ENCODE measurements around the gene COL4A5.

COL4A5 gene

DNA sequence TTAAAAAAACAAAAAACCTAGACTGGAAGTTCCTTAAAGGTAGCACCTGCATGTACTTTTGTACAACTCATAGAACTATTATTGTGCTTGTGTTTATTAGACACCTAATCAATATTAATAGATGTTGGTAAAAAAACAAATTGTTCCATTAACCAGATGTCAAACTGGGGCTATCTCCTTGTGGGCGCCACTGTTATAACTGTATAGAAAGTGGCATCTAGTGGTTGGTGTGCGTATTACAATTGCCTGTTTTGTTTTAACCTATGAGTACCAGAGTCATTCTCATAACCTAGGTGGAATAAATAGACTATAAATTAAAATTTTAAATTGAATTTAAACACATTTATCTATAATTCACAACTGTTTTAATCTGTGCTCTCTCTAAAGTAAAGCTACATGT is 97.4 kb downstream of the COL4A5 start:
- Histone ChIP-seq H3K4me1 (ENCODE audit: control insufficient read depth, insufficient read depth, low read length) (no peaks in the 10 kb centered on the region), H3K27ac (ENCODE audit: low read length) (no peak overlapping the region), H3K36me3 (ENCODE audit: control insufficient read depth in 2 of 2, insufficient read depth in 2 of 2, low read length in 2 of 2) (peaks cover 0 to 2% of the 10 kb centered on the region in 2 donors), H3K9me3 (ENCODE audit: control insufficient read depth in 2 of 2, low read length in 2 of 2) (no peaks in the 10 kb centered on the region), H3K4me3 (ENCODE audit: low read length in 2 of 2) (no peak overlapping the region), H3K9ac (ENCODE audit: low read length in 2 of 2) (no peak overlapping the region), H3K27me3 (ENCODE audit: control insufficient read depth in 1 of 2, insufficient read depth in 2 of 2, low read length in 2 of 2) (no peaks in the 10 kb centered on the region)

DNA sequence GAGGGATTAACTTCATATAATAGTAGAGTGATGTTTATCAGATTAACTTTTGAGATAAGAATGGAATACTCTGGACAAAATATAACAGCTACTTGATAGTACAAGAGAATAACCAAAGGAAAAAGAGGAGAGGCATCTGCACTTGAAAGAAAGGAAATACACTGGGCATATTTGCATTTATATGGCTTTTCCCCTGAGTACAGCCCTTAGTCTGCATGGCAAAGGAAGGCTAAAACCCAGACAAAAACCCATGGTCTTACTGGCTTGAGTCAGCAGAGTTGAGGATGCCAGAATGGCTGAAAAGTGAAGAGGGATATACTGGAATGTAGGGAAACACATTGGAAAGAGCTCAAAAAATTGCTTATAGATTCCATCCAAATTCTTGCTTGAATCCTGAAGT is 101.6 kb downstream of the COL4A5 start:
- H3K9ac ChIP-seq (ENCODE audit: low read length in 2 of 2) = no peak overlapping the region
- no peak overlapping the region for H3K4me3 ChIP-seq (ENCODE audit: low read length in 2 of 2)
- no peaks in the 10 kb centered on the region for H3K4me1 ChIP-seq (ENCODE audit: control insufficient read depth, insufficient read depth, low read length)
- no peak overlapping the region for H3K27ac ChIP-seq (ENCODE audit: low read length)
- H3K36me3 ChIP-seq (ENCODE audit: control insufficient read depth in 2 of 2, insufficient read depth in 2 of 2, low read length in 2 of 2) = peaks cover 0 to 2% of the 10 kb centered on the region in 2 donors
- H3K27me3 ChIP-seq (ENCODE audit: control insufficient read depth in 1 of 2, insufficient read depth in 2 of 2, low read length in 2 of 2) = no peaks in the 10 kb centered on the region
- no peaks in the 10 kb centered on the region for H3K9me3 ChIP-seq (ENCODE audit: control insufficient read depth in 2 of 2, low read length in 2 of 2)

DNA sequence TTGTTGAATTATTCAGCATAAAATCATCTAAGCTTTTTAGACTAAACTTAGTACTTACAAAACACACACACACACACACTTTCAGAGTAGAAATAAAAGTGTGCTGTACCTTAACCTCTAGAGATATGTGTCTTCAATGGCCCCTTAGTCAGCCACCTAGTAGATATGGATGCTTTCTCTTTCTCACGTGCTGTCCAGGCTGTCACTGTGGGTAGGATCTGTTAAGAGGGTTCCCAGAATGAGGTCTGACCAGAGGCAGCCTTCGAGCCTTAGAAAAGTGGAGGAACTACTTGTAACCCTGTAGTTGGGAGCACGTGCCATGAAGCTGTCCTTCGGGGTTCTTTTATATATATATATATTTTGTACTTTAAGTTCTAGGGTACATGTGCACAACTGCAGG is 117.9 kb downstream of the COL4A5 start:
- no peaks in the 10 kb centered on the region for H3K4me1 ChIP-seq (ENCODE audit: control insufficient read depth, insufficient read depth, low read length)
- no peaks in the 10 kb centered on the region for H3K36me3 ChIP-seq (ENCODE audit: control insufficient read depth in 2 of 2, insufficient read depth in 2 of 2, low read length in 2 of 2)
- no peaks in the 10 kb centered on the region for H3K9me3 ChIP-seq (ENCODE audit: control insufficient read depth in 2 of 2, low read length in 2 of 2)

DNA sequence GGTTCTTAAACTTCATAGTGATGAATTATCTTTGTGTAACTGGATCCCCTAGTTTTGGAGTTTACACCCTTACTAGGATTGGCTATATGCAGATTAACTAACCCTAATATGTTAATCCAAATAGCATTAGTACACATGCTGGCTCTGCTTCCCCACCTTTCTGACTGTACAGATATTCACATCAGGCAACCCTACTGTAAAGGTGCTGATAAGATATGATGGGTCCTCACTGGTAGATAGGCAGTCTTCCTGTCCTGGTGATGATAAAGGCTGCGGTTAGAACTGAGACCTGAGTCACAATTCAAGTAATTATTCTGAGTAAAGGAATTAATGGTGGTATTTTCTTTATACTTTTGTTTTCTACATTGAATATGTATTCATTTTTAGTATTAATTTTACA is 118.6 kb downstream of the COL4A5 start:
- Histone ChIP-seq H3K9ac (ENCODE audit: low read length in 2 of 2) (no peak overlapping the region), H3K4me1 (ENCODE audit: control insufficient read depth, insufficient read depth, low read length) (no peaks in the 10 kb centered on the region), H3K9me3 (ENCODE audit: control insufficient read depth in 2 of 2, low read length in 2 of 2) (no peaks in the 10 kb centered on the region), H3K27ac (ENCODE audit: low read length) (no peak overlapping the region), H3K4me3 (ENCODE audit: low read length in 2 of 2) (no peak overlapping the region), H3K36me3 (ENCODE audit: control insufficient read depth in 2 of 2, insufficient read depth in 2 of 2, low read length in 2 of 2) (no peaks in the 10 kb centered on the region), H3K27me3 (ENCODE audit: control insufficient read depth in 1 of 2, insufficient read depth in 2 of 2, low read length in 2 of 2) (no peaks in the 10 kb centered on the region)

More for the DNA sequence above, 117.9 kb downstream of the COL4A5 start:
- no peak overlapping the region for H3K27ac ChIP-seq (ENCODE audit: low read length)
- H3K4me3 ChIP-seq (ENCODE audit: low read length in 2 of 2) = no peak overlapping the region
- H3K9ac ChIP-seq (ENCODE audit: low read length in 2 of 2) = no peak overlapping the region
- no peaks in the 10 kb centered on the region for H3K27me3 ChIP-seq (ENCODE audit: control insufficient read depth in 1 of 2, insufficient read depth in 2 of 2, low read length in 2 of 2)

DNA sequence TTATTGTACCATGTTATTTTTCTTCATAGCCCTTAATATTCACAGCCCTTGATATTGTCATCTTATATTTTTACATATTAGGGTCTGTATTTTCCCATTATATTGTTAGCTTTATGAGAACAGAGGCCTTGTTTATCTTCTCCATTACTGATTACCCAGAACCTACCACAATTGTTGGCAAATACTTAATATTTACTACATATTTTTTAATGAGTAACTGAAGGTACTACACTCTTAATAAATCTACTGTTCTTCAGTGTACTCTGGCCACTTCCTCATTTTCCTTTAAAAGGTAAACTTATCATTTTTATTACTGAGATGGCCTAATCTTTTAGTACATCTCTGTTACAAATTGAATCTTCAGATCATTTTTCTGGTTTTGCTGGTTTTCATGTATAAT is 133.5 kb downstream of the COL4A5 start:
- H3K4me3 ChIP-seq (ENCODE audit: low read length in 2 of 2) = no peak overlapping the region

DNA sequence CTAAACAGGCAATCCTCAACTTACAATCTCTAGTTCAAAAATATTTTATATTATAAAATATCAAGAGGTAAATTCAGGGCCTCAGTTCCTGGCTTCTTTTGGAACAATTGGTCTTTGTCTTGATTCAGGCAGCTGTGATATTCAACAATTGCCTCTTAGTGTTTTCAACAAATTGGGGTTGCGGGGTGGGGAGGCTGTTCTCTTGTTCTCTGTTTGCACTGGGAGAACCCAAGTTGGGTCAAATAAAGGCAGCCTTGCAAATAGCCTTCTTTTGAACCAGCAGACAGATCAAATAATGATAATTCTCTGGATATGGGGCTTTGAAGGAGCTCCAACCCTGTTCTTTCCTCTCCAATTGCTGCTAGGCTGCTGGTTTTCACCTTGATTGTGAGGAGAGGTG is 142.5 kb downstream of the COL4A5 start:
- Histone ChIP-seq H3K4me1 (ENCODE audit: control insufficient read depth, insufficient read depth, low read length) (no peaks in the 10 kb centered on the region), H3K9me3 (ENCODE audit: control insufficient read depth in 2 of 2, low read length in 2 of 2) (no peaks in the 10 kb centered on the region), H3K4me3 (ENCODE audit: low read length in 2 of 2) (no peak overlapping the region), H3K27me3 (ENCODE audit: control insufficient read depth in 1 of 2, insufficient read depth in 2 of 2, low read length in 2 of 2) (no peaks in the 10 kb centered on the region), H3K9ac (ENCODE audit: low read length in 2 of 2) (no peak overlapping the region), H3K27ac (ENCODE audit: low read length) (no peak overlapping the region), H3K36me3 (ENCODE audit: control insufficient read depth in 2 of 2, insufficient read depth in 2 of 2, low read length in 2 of 2) (peaks cover 0 to 5% of the 10 kb centered on the region in 2 donors)

More for the DNA sequence above, 133.5 kb downstream of the COL4A5 start:
- no peaks in the 10 kb centered on the region for H3K9me3 ChIP-seq (ENCODE audit: control insufficient read depth in 2 of 2, low read length in 2 of 2)
- no peaks in the 10 kb centered on the region for H3K4me1 ChIP-seq (ENCODE audit: control insufficient read depth, insufficient read depth, low read length)
- H3K27me3 ChIP-seq (ENCODE audit: control insufficient read depth in 1 of 2, insufficient read depth in 2 of 2, low read length in 2 of 2) = no peaks in the 10 kb centered on the region
- no peak overlapping the region for H3K9ac ChIP-seq (ENCODE audit: low read length in 2 of 2)
- peaks cover 0 to 7% of the 10 kb centered on the region in 2 donors for H3K36me3 ChIP-seq (ENCODE audit: control insufficient read depth in 2 of 2, insufficient read depth in 2 of 2, low read length in 2 of 2)
- H3K27ac ChIP-seq (ENCODE audit: low read length) = no peak overlapping the region

DNA sequence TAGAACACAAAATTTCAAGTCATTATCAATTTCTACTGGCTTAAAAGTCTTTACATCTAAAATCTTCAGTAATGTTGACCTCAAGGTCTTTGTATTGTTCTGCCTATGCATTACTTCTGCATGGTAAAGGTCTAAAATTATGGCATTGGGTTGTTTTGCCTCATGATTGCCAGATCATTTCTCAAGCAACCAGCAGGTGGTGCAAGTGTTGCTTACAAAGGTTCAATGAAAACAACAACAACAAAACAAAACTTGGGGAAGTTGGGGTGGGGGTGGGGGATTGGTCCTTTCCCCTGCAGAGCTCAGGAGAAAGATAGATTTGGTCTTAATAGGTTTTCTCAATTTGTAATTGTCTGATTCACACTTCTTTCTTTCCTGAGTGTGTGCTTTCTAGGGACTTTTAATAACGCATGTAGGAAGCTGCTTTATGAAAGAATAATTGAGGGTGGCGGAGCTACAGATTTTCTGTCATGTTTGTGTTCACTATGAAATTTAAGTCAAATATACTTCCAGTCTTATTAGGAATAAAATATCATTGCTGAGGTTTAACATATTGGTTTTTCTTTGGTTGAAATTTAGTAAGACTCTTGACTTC is 145.1 kb downstream of the COL4A5 start:
- no peak overlapping the region for H3K9ac ChIP-seq (ENCODE audit: low read length in 2 of 2)
- H3K27me3 ChIP-seq (ENCODE audit: control insufficient read depth in 1 of 2, insufficient read depth in 2 of 2, low read length in 2 of 2) = no peaks in the 10 kb centered on the region
- H3K36me3 ChIP-seq (ENCODE audit: control insufficient read depth in 2 of 2, insufficient read depth in 2 of 2, low read length in 2 of 2) = no peaks in the 10 kb centered on the region
- no peak overlapping the region for H3K4me3 ChIP-seq (ENCODE audit: low read length in 2 of 2)
- no peaks in the 10 kb centered on the region for H3K9me3 ChIP-seq (ENCODE audit: control insufficient read depth in 2 of 2, low read length in 2 of 2)
- no peaks in the 10 kb centered on the region for H3K4me1 ChIP-seq (ENCODE audit: control insufficient read depth, insufficient read depth, low read length)
- H3K27ac ChIP-seq (ENCODE audit: low read length) = no peak overlapping the region

DNA sequence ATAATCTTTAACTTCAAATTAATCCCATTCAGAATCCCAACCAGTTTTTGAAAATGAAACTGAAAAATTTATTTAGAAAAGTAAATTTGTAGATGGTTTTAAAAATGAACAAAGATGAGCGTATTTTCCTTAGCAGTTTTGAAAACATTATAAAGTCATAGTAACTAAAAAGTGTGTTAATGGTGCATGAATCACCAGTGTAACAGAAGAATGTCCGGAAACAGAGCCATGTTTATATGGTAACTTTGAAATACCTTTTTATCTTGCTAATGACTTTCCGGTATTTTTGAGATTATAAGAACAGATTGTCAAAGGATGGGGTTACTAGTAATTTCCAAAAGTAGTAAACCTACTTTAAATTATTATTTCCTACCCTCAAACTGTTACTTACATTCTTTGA is 150.9 kb downstream of the COL4A5 start:
- Histone ChIP-seq H3K27me3 (ENCODE audit: control insufficient read depth in 1 of 2, insufficient read depth in 2 of 2, low read length in 2 of 2) (no peaks in the 10 kb centered on the region), H3K27ac (ENCODE audit: low read length) (no peak overlapping the region)

DNA sequence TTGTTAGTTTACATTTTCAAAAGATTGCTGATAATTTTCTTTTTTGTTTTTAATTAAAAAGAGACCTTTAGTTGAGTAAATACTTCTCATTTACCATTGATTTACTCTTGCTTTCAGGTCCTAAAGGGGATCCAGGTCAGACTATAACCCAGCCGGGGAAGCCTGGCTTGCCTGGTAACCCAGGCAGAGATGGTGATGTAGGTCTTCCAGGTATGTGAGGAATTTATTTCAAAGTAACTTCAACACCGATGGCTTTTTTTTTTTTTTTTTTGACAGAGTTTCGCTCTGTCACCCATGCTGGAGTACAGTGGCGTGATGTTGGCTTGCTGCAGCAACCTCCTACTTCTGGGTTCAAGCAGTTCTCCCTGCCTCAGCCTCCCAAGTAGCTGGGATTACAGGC is 161.6 kb downstream of the COL4A5 start:
- no peak overlapping the region for H3K4me3 ChIP-seq (ENCODE audit: low read length in 2 of 2)
- H3K4me1 ChIP-seq (ENCODE audit: control insufficient read depth, insufficient read depth, low read length) = no peaks in the 10 kb centered on the region
- no peaks in the 10 kb centered on the region for H3K9me3 ChIP-seq (ENCODE audit: control insufficient read depth in 2 of 2, low read length in 2 of 2)
- H3K27me3 ChIP-seq (ENCODE audit: control insufficient read depth in 1 of 2, insufficient read depth in 2 of 2, low read length in 2 of 2) = no peaks in the 10 kb centered on the region
- H3K27ac ChIP-seq (ENCODE audit: low read length) = no peak overlapping the region
- no peak overlapping the region for H3K9ac ChIP-seq (ENCODE audit: low read length in 2 of 2)
- peaks cover 6 to 11% of the 10 kb centered on the region in 2 donors for H3K36me3 ChIP-seq (ENCODE audit: control insufficient read depth in 2 of 2, insufficient read depth in 2 of 2, low read length in 2 of 2)

More for the DNA sequence above, 150.9 kb downstream of the COL4A5 start:
- no peak overlapping the region for H3K4me3 ChIP-seq (ENCODE audit: low read length in 2 of 2)
- H3K36me3 ChIP-seq (ENCODE audit: control insufficient read depth in 2 of 2, insufficient read depth in 2 of 2, low read length in 2 of 2) = peaks cover 0 to 8% of the 10 kb centered on the region in 2 donors
- no peaks in the 10 kb centered on the region for H3K4me1 ChIP-seq (ENCODE audit: control insufficient read depth, insufficient read depth, low read length)
- H3K9ac ChIP-seq (ENCODE audit: low read length in 2 of 2) = no peak overlapping the region
- no peaks in the 10 kb centered on the region for H3K9me3 ChIP-seq (ENCODE audit: control insufficient read depth in 2 of 2, low read length in 2 of 2)

DNA sequence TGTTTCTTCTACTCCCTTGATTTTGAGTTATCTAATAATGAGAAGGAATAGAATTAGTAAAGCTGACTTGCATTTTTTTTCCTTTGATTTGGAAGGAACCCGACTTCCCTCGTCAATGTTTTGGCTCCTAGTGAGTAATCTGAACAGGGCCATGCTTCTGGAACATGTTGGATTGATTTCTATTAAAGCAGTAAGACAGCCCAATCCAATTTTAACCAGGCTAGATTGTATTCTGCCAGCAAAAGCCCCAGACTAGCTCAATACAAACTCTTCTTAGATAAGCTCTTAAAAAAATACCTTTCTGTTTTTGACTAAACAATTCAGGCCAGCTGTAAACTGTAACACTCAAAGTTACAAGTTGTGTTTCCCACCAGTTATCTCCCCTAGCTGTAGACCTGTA is 170.5 kb downstream of the COL4A5 start:
- no peak overlapping the region for H3K9ac ChIP-seq (ENCODE audit: low read length in 2 of 2)
- H3K4me3 ChIP-seq (ENCODE audit: low read length in 2 of 2) = no peak overlapping the region
- no peaks in the 10 kb centered on the region for H3K4me1 ChIP-seq (ENCODE audit: control insufficient read depth, insufficient read depth, low read length)
- H3K27me3 ChIP-seq (ENCODE audit: control insufficient read depth in 1 of 2, insufficient read depth in 2 of 2, low read length in 2 of 2) = no peaks in the 10 kb centered on the region
- H3K36me3 ChIP-seq (ENCODE audit: control insufficient read depth in 2 of 2, insufficient read depth in 2 of 2, low read length in 2 of 2) = peaks cover 3% of the 10 kb centered on the region in 2 donors
- H3K27ac ChIP-seq (ENCODE audit: low read length) = no peak overlapping the region
- no peaks in the 10 kb centered on the region for H3K9me3 ChIP-seq (ENCODE audit: control insufficient read depth in 2 of 2, low read length in 2 of 2)

DNA sequence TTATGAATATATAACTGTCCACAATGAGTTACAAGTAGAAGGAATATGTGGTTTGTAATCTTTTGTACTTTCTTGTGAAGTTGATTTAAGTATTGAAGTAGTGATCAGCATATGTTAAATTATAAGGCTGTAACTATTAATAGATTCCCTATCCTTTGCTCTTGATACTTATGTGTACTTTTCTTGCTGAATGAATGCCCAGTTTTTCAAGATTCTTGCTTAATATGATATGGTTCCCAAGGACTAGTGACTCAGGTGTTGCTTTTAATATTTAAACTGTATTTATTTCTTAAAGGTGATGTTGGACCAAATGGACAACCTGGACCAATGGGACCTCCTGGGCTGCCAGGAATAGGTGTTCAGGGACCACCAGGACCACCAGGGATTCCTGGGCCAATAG is 175.0 kb downstream of the COL4A5 start:
- Histone ChIP-seq H3K4me3 (ENCODE audit: low read length in 2 of 2) (no peak overlapping the region), H3K9me3 (ENCODE audit: control insufficient read depth in 2 of 2, low read length in 2 of 2) (no peaks in the 10 kb centered on the region), H3K9ac (ENCODE audit: low read length in 2 of 2) (no peak overlapping the region), H3K27me3 (ENCODE audit: control insufficient read depth in 1 of 2, insufficient read depth in 2 of 2, low read length in 2 of 2) (no peaks in the 10 kb centered on the region), H3K36me3 (ENCODE audit: control insufficient read depth in 2 of 2, insufficient read depth in 2 of 2, low read length in 2 of 2) (no peaks in the 10 kb centered on the region), H3K4me1 (ENCODE audit: control insufficient read depth, insufficient read depth, low read length) (no peaks in the 10 kb centered on the region), H3K27ac (ENCODE audit: low read length) (no peak overlapping the region)
